Urinary bladder (tissue), 4 donors: ENCODE data around the gene SEC24C. TPM values are rescaled to one million over a fixed set of nuclear protein-coding genes. Genes with fewer than 3 reads are reported as not detected.

Source experiments
- DNase-seq: peaks from one replicate; pipeline ENCODE4 v3.0.0-alpha.2; 2015; ENCODE audit errors: extremely low spot score
- H3K27ac ChIP-seq: one replicate; pipeline ENCODE4 v1.5.1; 2013; ENCODE audit warnings: low read depth, mild to moderate bottlenecking, moderate library complexity
- H3K36me3 ChIP-seq: one replicate; pipeline ENCODE4 v1.6.1; 2013; ENCODE audit warnings: mild to moderate bottlenecking, moderate library complexity; ENCODE audit not compliant: insufficient read depth
- H3K4me1 ChIP-seq: one replicate; pipeline ENCODE4 v1.6.1; 2013; ENCODE audit warnings: mild to moderate bottlenecking, moderate library complexity; ENCODE audit not compliant: insufficient read depth
- H3K4me3 ChIP-seq: one replicate; pipeline ENCODE4 v1.5.1; 2013; ENCODE audit warnings: low read depth, low read length
- WGBS: extraction: QIAGEN DNeasy Blood & Tissue Kit; methylation state at CpG from one replicate; pipeline ENCODE4 v1.1.7; 2013; 5-methylcytosine and 5-hydroxymethylcytosine counted together
- polyA plus RNA-seq: library from polyadenylated mRNA; stranded (reverse); fragments of 200-250 nt; gene quantifications from one replicate; pipeline ENCODE4 v1.2.3, GENCODE V29; 2013
- total RNA-seq: library from RNA; depleted of rRNA; stranded (reverse); fragments of >200 nt; gene quantifications from one replicate; pipeline ENCODE4 v1.2.3, GENCODE V29; 2014
- donor health status: healthy with polysubstance abuse.
- donor health status: healthy.

Gene SEC24C
- total and polyA plus RNA-seq, 2 donors = 37.2 to 47.6 TPM

GRCh38 chr10:73809061-73809818 is 65.1 kb downstream of the SEC24C start:
- Histone ChIP-seq H3K27ac (no peak overlapping the region), H3K4me1 (no peaks in the 10 kb centered on the region), H3K36me3 (no peaks in the 10 kb centered on the region), H3K4me3 (no peak overlapping the region)
- 66% methylated on average over 5 of the region's 5 CpGs for WGBS
- no peak for DNase-seq

- Histone ChIP-seq H3K27ac (no peak overlapping the region), H3K36me3 (no peaks in the 10 kb centered on the region)
Measured at GRCh38 chr10:73810358-73810734, 66.2 kb downstream of the SEC24C start.

GRCh38 chr10:73810735-73811465 is 66.7 kb downstream of the SEC24C start:
- Histone ChIP-seq H3K36me3 (no peaks in the 10 kb centered on the region), H3K27ac (peak overlapping the region; percentile 91), H3K4me3 (peak overlapping the region; percentile 92), H3K4me1 (no peaks in the 10 kb centered on the region)
- no peak for DNase-seq
- WGBS = under 1% methylated on average over 63 of the region's 63 CpGs

More at GRCh38 chr10:73810358-73810734, 66.2 kb downstream of the SEC24C start:
- peak overlapping the region; percentile 92 for H3K4me3 ChIP-seq
- H3K4me1 ChIP-seq = no peaks in the 10 kb centered on the region
- WGBS = 68% methylated on average over 7 of the region's 7 CpGs
- no peak for DNase-seq

- no peak overlapping the region for H3K4me3 ChIP-seq
- no peaks in the 10 kb centered on the region for H3K4me1 ChIP-seq
- no peaks in the 10 kb centered on the region for H3K36me3 ChIP-seq
- no peak overlapping the region for H3K27ac ChIP-seq
- no peak for DNase-seq
- 80% methylated on average over 4 of the region's 4 CpGs for WGBS
Measured at GRCh38 chr10:73812657-73813056, 68.5 kb downstream of the SEC24C start.

- DNase-seq = no peak
- Histone ChIP-seq H3K27ac (no peak overlapping the region), H3K4me3 (no peak overlapping the region), H3K36me3 (no peaks in the 10 kb centered on the region), H3K4me1 (no peaks in the 10 kb centered on the region)
- 76% methylated on average over 7 of the region's 7 CpGs for WGBS
Measured at GRCh38 chr10:73813333-73813732, 69.2 kb downstream of the SEC24C start.

GRCh38 chr10:73814276-73814895 is 70.2 kb downstream of the SEC24C start:
- no peaks in the 10 kb centered on the region for H3K36me3 ChIP-seq
- no peak for DNase-seq
- H3K4me1 ChIP-seq = no peaks in the 10 kb centered on the region
- no peak overlapping the region for H3K4me3 ChIP-seq
- 84% methylated on average over 13 of the region's 13 CpGs for WGBS
- no peak overlapping the region for H3K27ac ChIP-seq

GRCh38 chr10:73814896-73815718 is 70.9 kb downstream of the SEC24C start:
- no peak overlapping the region for H3K4me3 ChIP-seq
- no peaks in the 10 kb centered on the region for H3K36me3 ChIP-seq
- 83% methylated on average over 22 of the region's 22 CpGs for WGBS
- H3K4me1 ChIP-seq = no peaks in the 10 kb centered on the region
- no peak overlapping the region for H3K27ac ChIP-seq
- no peak for DNase-seq

- no peak overlapping the region for H3K27ac ChIP-seq
- DNase-seq = no peak
- no peak overlapping the region for H3K4me3 ChIP-seq
- H3K4me1 ChIP-seq = no peaks in the 10 kb centered on the region
- H3K36me3 ChIP-seq = no peaks in the 10 kb centered on the region
Measured at GRCh38 chr10:73815719-73816030, 71.5 kb downstream of the SEC24C start.

GRCh38 chr10:73816917-73817729 is 73.0 kb downstream of the SEC24C start:
- Histone ChIP-seq H3K4me1 (no peaks in the 10 kb centered on the region), H3K27ac (no peak overlapping the region), H3K4me3 (no peak overlapping the region), H3K36me3 (no peaks in the 10 kb centered on the region)
- no peak for DNase-seq
- WGBS = 84% methylated on average over 10 of the region's 10 CpGs

- no peaks in the 10 kb centered on the region for H3K36me3 ChIP-seq
- WGBS = 90% methylated on average over 5 of the region's 5 CpGs
- no peaks in the 10 kb centered on the region for H3K4me1 ChIP-seq
- H3K27ac ChIP-seq = no peak overlapping the region
- no peak for DNase-seq
- H3K4me3 ChIP-seq = no peak overlapping the region
Measured at GRCh38 chr10:73817826-73818225, 73.7 kb downstream of the SEC24C start.

GRCh38 chr10:73818402-73818801 is 74.2 kb downstream of the SEC24C start:
- no peak overlapping the region for H3K27ac ChIP-seq
- no peaks in the 10 kb centered on the region for H3K4me1 ChIP-seq
- H3K36me3 ChIP-seq = no peaks in the 10 kb centered on the region
- WGBS = 84% methylated on average over 10 of the region's 10 CpGs
- H3K4me3 ChIP-seq = no peak overlapping the region
- DNase-seq = no peak

GRCh38 chr10:73819081-73819480 is 74.9 kb downstream of the SEC24C start:
- no peak for DNase-seq
- 55% methylated on average over 5 of the region's 5 CpGs for WGBS
- H3K4me3 ChIP-seq = no peak overlapping the region
- no peaks in the 10 kb centered on the region for H3K36me3 ChIP-seq
- no peak overlapping the region for H3K27ac ChIP-seq
- no peaks in the 10 kb centered on the region for H3K4me1 ChIP-seq
